ENCODE results near the gene HSD17B14. TPM values are rescaled to one million over a fixed set of nuclear protein-coding genes. Genes with fewer than 3 reads are reported as not detected.
"Not testable (repeated sequence)": the region's sequence is repeated elsewhere in the genome, so short reads cannot be mapped to it uniquely, and the experiment has no call there.

HSD17B14 gene
- total and polyA plus RNA-seq, 4 donors = 13.7 to 18.9 (median 15.2) TPM

DNA sequence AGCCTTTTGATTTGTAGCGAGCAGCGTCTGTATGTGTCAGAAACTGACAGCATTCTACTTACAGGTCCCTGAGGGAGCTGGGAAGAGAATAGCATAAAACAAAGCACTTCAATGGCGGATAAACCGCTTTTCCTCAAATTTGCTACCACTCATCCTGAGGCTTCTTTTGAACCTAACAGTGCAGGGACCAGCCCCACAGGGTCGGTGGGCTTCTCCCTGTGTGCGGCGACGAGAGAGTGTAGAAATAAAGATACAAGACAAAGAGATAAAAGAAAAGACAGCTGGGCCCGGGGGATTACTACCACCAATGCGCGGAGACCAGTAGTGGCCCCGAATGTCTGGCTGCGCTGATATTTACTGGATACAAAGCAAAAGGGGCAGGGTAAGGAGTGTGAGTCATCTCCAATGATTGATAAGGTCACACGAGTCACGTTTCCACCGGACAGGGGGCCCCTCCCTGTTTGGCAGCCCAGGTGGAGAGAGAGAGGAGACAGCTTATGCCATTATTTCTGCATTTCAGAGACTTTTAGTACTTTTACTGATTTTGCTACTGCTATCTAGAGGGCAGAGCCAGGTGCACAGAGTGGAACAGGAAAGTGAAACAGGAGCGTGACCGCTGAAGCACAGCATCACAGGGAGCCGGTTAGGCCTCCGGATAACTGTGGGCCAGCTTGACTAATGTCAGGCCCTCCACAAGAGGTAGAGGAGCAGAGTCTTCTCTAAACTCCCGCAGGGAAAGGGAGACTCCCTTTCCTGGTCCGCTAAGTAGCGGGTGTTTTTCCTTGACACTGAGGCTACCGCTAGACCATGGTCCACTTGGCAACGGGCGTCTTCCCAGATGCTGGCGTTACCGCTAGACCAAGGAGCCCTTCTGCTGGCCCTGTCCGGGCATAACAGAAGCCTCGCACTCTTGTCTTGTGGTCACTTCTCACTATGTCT is 40.0 kb upstream of the HSD17B14 start:
- DNase-seq = peak in 1 of 2 donors; percentile 80
- WGBS, 2 donors = 70 to 73% methylated on average over 30 of the region's 30 CpGs
- intact Hi-C loops (cut with DNase I) = loop anchor here in 1 of 2 donors (10.0 kb wide), 1 partner anchor 88 kb away; the partner anchor contains the start of gene FTL
- H3K36me3 ChIP-seq (ENCODE audit: control insufficient read depth in 1 of 2, insufficient read depth in 2 of 2, low read length in 1 of 2); H3K4me1 ChIP-seq (ENCODE audit: control insufficient read depth in 1 of 2, insufficient read depth in 2 of 2, low read length in 2 of 2); H3K9me3 ChIP-seq (ENCODE audit: control insufficient read depth, low read length); H3K27ac ChIP-seq (ENCODE audit: low read depth in 1 of 2, low read length in 2 of 2); H3K27me3 ChIP-seq (ENCODE audit: control insufficient read depth in 1 of 2, insufficient read depth in 2 of 2, low read length in 1 of 2); ATAC-seq (ENCODE audit: low FRiP score): not testable (repeated sequence)
- peak overlapping the region in 1 of 2 donors; percentile 24 for H3K4me3 ChIP-seq (ENCODE audit: low read length in 2 of 2)

DNA sequence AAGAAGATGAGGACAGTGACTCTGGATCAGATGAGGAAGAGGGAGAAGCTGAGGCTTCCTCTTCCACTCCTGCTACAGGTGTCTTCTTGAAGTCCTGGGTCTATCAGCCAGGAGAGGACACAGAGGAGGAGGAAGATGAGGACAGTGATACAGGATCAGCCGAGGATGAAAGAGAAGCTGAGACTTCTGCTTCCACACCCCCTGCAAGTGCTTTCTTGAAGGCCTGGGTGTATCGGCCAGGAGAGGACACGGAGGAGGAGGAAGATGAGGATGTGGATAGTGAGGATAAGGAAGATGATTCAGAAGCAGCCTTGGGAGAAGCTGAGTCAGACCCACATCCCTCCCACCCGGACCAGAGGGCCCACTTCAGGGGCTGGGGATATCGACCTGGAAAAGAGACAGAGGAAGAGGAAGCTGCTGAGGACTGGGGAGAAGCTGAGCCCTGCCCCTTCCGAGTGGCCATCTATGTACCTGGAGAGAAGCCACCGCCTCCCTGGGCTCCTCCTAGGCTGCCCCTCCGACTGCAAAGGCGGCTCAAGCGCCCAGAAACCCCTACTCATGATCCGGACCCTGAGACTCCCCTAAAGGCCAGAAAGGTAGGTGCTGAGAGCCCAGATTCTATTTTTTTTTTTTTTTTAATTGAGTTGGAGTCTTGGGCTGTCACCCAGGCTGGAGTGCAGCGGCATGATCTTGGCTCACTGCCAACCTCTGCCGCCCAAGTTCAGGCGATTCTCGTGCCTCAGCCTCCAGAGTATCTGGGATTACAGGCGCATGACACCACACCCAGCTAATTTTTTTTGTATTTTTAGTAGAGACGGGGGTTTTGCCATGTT is 38.2 kb upstream of the HSD17B14 start:
- intact Hi-C loops (cut with DNase I) = loop anchor here (5.0 to 10.0 kb wide), 2 partner anchors 90 to 93 kb away; partner anchors contain the start of gene FTL (in 2 of the 2)
- Histone ChIP-seq H3K4me3 (ENCODE audit: low read length in 2 of 2) (peak overlapping the region; percentile 24 to 99), H3K36me3 (ENCODE audit: control insufficient read depth in 1 of 2, insufficient read depth in 2 of 2, low read length in 1 of 2) (peaks cover 0 to 4% of the 10 kb centered on the region in 2 donors), H3K27me3 (ENCODE audit: control insufficient read depth in 1 of 2, insufficient read depth in 2 of 2, low read length in 1 of 2) (no peaks in the 10 kb centered on the region), H3K4me1 (ENCODE audit: control insufficient read depth in 1 of 2, insufficient read depth in 2 of 2, low read length in 2 of 2) (no peaks in the 10 kb centered on the region), H3K9me3 (ENCODE audit: control insufficient read depth, low read length) (no peaks in the 10 kb centered on the region), H3K27ac (ENCODE audit: low read depth in 1 of 2, low read length in 2 of 2) (peak overlapping the region in 1 of 2 donors; percentile 93)
- ATAC-seq (ENCODE audit: low FRiP score) = peak; percentile 2
- WGBS, 2 donors = 3 to 5% methylated on average over 17 of the region's 17 CpGs
- peak in 1 of 2 donors; percentile 67 for DNase-seq

DNA sequence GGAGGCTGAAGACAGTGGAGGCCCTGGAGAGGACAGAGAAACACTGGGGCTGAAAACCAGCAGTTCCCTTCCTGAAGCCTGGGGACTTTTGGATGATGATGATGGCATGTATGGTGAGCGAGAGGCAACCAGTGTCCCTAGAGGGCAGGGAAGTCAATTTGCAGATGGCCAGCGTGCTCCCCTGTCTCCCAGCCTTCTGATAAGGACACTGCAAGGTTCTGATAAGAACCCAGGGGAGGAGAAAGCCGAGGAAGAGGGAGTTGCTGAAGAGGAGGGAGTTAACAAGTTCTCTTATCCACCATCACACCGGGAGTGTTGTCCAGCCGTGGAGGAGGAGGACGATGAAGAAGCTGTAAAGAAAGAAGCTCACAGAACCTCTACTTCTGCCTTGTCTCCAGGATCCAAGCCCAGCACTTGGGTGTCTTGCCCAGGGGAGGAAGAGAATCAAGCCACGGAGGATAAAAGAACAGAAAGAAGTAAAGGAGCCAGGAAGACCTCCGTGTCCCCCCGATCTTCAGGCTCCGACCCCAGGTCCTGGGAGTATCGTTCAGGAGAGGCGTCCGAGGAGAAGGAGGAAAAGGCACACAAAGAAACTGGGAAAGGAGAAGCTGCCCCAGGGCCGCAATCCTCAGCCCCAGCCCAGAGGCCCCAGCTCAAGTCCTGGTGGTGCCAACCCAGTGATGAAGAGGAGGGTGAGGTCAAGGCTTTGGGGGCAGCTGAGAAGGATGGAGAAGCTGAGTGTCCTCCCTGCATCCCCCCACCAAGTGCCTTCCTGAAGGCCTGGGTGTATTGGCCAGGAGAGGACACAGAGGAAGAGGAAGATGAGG is 37.4 kb upstream of the HSD17B14 start:
- Histone ChIP-seq H3K4me1 (ENCODE audit: control insufficient read depth in 1 of 2, insufficient read depth in 2 of 2, low read length in 2 of 2) (no peaks in the 10 kb centered on the region), H3K27me3 (ENCODE audit: control insufficient read depth in 1 of 2, insufficient read depth in 2 of 2, low read length in 1 of 2) (no peaks in the 10 kb centered on the region), H3K9me3 (ENCODE audit: control insufficient read depth, low read length) (no peaks in the 10 kb centered on the region), H3K4me3 (ENCODE audit: low read length in 2 of 2) (peak overlapping the region; percentile 24 to 99), H3K36me3 (ENCODE audit: control insufficient read depth in 1 of 2, insufficient read depth in 2 of 2, low read length in 1 of 2) (peaks cover 0 to 4% of the 10 kb centered on the region in 2 donors), H3K27ac (ENCODE audit: low read depth in 1 of 2, low read length in 2 of 2) (peak overlapping the region; percentile 71 to 93)
- DNase-seq (no peak), ATAC-seq (ENCODE audit: low FRiP score) (no peak)
- intact Hi-C loops (cut with DNase I) = loop anchor here (5.0 to 10.0 kb wide), 2 partner anchors 91 to 94 kb away; partner anchors contain the start of gene FTL (in 2 of the 2)
- 5 to 7% methylated on average over 14 of the region's 14 CpGs for WGBS, 2 donors

DNA sequence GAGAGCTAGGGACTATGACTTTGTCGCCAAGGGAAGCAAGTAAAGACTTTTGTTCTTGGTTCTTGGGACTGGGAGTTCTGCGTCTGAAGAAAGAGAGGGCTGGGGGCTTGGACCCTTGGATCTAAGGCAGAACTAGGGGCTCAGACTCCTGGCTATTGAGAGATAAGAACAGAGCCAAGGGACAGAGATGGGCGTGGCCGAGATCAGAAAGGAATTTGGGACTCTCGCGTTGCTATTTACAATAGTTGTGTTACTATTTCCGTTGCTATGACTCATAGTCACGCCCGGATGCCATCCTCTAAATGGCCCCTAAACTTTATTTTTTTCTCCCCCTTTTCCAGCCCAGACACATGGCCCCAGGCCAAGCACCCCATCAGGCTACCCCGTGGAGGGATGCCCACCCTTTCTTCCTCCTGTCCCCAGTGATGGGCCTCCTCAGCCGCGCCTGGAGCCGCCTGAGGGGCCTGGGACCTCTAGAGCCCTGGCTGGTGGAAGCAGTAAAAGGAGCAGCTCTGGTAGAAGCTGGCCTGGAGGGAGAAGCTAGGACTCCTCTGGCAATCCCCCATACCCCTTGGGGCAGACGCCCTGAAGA is 36.7 kb upstream of the HSD17B14 start:
- intact Hi-C loops (cut with DNase I) = loop anchor here (5.0 to 10.0 kb wide), 2 partner anchors 92 to 94 kb away; partner anchors contain the start of gene FTL (in 2 of the 2)
- Histone ChIP-seq H3K4me1 (ENCODE audit: control insufficient read depth in 1 of 2, insufficient read depth in 2 of 2, low read length in 2 of 2) (no peaks in the 10 kb centered on the region), H3K27ac (ENCODE audit: low read depth in 1 of 2, low read length in 2 of 2) (peak overlapping the region; percentile 71 to 93), H3K4me3 (ENCODE audit: low read length in 2 of 2) (peak overlapping the region; percentile 29 to 99), H3K9me3 (ENCODE audit: control insufficient read depth, low read length) (no peaks in the 10 kb centered on the region), H3K36me3 (ENCODE audit: control insufficient read depth in 1 of 2, insufficient read depth in 2 of 2, low read length in 1 of 2) (peaks cover 0 to 4% of the 10 kb centered on the region in 2 donors), H3K27me3 (ENCODE audit: control insufficient read depth in 1 of 2, insufficient read depth in 2 of 2, low read length in 1 of 2) (no peaks in the 10 kb centered on the region)
- DNase-seq (peak; percentile 92), ATAC-seq (ENCODE audit: low FRiP score) (peak; percentile 81)
- WGBS, 2 donors = 1% methylated on average over 14 of the region's 14 CpGs

DNA sequence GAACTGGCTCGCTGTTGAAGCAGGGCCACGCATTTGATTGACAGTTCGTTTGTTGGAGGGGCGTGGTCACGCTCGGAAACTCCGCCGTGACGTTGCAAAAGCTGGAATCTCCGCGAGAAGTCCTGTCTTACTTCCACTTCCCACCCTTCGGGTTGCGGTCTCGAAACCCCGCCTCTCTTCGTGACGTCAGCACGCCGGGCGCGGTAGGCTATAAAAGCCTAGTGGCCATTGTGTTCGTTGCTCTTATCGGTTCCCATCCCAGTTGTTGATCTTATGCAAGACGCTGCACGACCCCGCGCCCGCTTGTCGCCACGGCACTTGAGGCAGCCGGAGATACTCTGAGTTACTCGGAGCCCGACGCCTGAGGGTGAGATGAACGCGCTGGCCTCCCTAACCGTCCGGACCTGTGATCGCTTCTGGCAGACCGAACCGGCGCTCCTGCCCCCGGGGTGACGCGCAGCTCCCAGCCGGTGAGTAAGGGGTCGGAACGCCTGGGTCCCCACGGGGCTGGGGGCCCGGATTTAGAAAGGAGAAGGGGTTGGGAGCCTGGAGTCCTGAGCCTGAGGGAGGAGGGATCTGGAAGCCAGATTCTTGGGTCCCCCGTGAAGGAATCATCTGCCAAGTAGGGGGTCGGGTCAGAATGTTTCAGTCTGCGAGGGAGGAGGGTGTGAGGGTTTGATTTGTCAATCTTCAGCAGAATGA is 36.0 kb upstream of the HSD17B14 start, which contains the start of gene PPP1R15A:
Gene PPP1R15A (plus strand): TSS at position 240 of the 702 bp plus-strand sequence. CDS start 813 bp downstream, outside the sequence.
- Histone ChIP-seq H3K27me3 (ENCODE audit: control insufficient read depth in 1 of 2, insufficient read depth in 2 of 2, low read length in 1 of 2) (no peaks in the 10 kb centered on the region), H3K4me1 (ENCODE audit: control insufficient read depth in 1 of 2, insufficient read depth in 2 of 2, low read length in 2 of 2) (no peaks in the 10 kb centered on the region), H3K9me3 (ENCODE audit: control insufficient read depth, low read length) (no peaks in the 10 kb centered on the region), H3K4me3 (ENCODE audit: low read length in 2 of 2) (peak within 1 kb of the TSS; percentile 29 to 99), H3K36me3 (ENCODE audit: control insufficient read depth in 1 of 2, insufficient read depth in 2 of 2, low read length in 1 of 2) (peaks cover 0 to 4% of the 10 kb centered on the region in 2 donors), H3K27ac (ENCODE audit: low read depth in 1 of 2, low read length in 2 of 2) (peak within 1 kb of the TSS; percentile 71 to 93)
- peak; percentile 90 for ATAC-seq (ENCODE audit: low FRiP score)
- intact Hi-C loops (cut with DNase I) = loop anchor here (5.0 to 10.0 kb wide), 2 partner anchors 92 to 95 kb away; partner anchors contain the start of gene FTL (in 2 of the 2)
- DNase-seq = peak; percentile 97 to 99
- 0% methylated on average over 53 of the region's 53 CpGs for WGBS, 2 donors

DNA sequence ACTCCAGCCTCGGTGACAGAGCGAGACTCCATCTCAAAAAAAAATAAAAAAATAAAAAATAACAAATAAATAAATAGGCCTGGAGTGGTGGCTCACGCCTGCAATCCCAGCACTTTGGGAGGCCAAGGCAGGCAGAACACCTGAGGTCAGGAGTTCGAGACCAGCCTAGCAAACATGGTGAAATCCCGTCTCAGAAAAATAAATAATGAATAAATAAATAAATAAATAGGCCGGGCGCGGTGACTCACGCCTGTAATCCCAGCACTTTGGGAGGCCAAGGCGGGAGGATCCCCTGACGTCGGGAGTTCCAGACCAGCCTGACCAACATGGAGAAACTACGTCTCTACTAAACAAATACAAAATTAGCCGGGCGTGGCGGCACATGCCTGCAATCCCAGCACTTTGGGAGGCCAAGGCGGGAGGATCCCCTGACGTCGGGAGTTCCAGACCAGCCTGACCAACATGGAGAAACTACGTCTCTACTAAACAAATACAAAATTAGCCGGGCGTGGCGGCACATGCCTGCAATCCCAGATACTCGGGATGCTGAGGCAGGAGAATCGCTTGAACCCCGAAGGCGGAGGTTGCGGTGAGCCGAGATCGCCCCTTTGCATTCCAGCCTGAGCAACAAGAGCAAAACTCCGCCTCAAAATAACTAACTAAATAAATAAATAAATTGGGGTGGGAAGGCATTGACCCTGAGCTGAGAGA is 35.3 kb upstream of the HSD17B14 start:
- ATAC-seq (ENCODE audit: low FRiP score); H3K27me3 ChIP-seq (ENCODE audit: control insufficient read depth in 1 of 2, insufficient read depth in 2 of 2, low read length in 1 of 2); H3K4me1 ChIP-seq (ENCODE audit: control insufficient read depth in 1 of 2, insufficient read depth in 2 of 2, low read length in 2 of 2); H3K9me3 ChIP-seq (ENCODE audit: control insufficient read depth, low read length); DNase-seq; H3K27ac ChIP-seq (ENCODE audit: low read depth in 1 of 2, low read length in 2 of 2); H3K36me3 ChIP-seq (ENCODE audit: control insufficient read depth in 1 of 2, insufficient read depth in 2 of 2, low read length in 1 of 2); H3K4me3 ChIP-seq (ENCODE audit: low read length in 2 of 2): not testable (repeated sequence)
- intact Hi-C loops (cut with DNase I) = loop anchor here (5.0 to 10.0 kb wide), 2 partner anchors 93 to 96 kb away; partner anchors contain the start of gene FTL (in 2 of the 2)
- 82 to 85% methylated on average over 25 to 31 of the region's 31 CpGs for WGBS, 2 donors

DNA sequence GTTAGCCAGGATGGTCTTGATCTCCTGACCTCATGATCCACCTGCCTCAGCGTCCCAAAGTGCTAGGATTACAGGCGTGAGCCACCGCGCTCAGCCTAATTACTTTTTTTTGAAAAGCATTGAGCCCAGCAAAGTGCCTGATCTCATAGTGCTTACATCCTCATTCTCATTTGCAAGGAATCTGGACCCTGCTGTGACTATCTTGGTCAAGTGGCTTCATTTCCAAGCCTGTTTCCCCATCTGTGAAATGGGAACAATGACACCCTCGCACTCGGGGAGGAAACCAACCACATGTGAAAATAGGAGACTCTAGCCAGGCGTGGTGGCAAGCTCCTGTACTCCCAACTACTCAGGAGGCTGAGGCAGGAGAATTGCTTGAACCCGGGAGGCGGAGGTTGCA is 33.8 kb upstream of the HSD17B14 start:
- intact Hi-C loops (cut with DNase I) = loop anchor here (5.0 to 10.0 kb wide), 2 partner anchors 95 to 97 kb away; partner anchors contain the start of gene FTL (in 2 of the 2)
- peaks cover 0 to 4% of the 10 kb centered on the region in 2 donors for H3K36me3 ChIP-seq (ENCODE audit: control insufficient read depth in 1 of 2, insufficient read depth in 2 of 2, low read length in 1 of 2)
- no peaks in the 10 kb centered on the region for H3K4me1 ChIP-seq (ENCODE audit: control insufficient read depth in 1 of 2, insufficient read depth in 2 of 2, low read length in 2 of 2)
- no peak for ATAC-seq (ENCODE audit: low FRiP score)
- no peaks in the 10 kb centered on the region for H3K27me3 ChIP-seq (ENCODE audit: control insufficient read depth in 1 of 2, insufficient read depth in 2 of 2, low read length in 1 of 2)
- no peak overlapping the region for H3K27ac ChIP-seq (ENCODE audit: low read depth in 1 of 2, low read length in 2 of 2)
- no peaks in the 10 kb centered on the region for H3K9me3 ChIP-seq (ENCODE audit: control insufficient read depth, low read length)
- WGBS, 2 donors = 95 to 97% methylated on average over 9 of the region's 9 CpGs
- DNase-seq = no peak
- no peak overlapping the region for H3K4me3 ChIP-seq (ENCODE audit: low read length in 2 of 2)
